Hepatocyte (in vitro differentiated cells): ENCODE measurements around the gene PRDM1. TPM values are rescaled to one million over a fixed set of nuclear protein-coding genes. Genes with fewer than 3 reads are reported as not detected.

Source experiments
- DNase-seq: peaks from one replicate; pipeline ENCODE4 v3.0.0-alpha.2; 2016; ENCODE audit warnings: low spot score
- H2AFZ ChIP-seq: fragments of 200-600 bp; sonication (generic); 2 replicates; pipeline ENCODE4 v1.6.0; 2016; ENCODE audit warnings: antibody characterized with exemption, mild to moderate bottlenecking
- H3K27ac ChIP-seq: fragments of 200-600 bp; sonication (generic); 2 replicates; pipeline ENCODE4 v1.5.1; 2016; ENCODE audit warnings: mild to moderate bottlenecking
- H3K27me3 ChIP-seq: fragments of 200-600 bp; sonication (generic); 2 replicates; pipeline ENCODE4 v1.6.1; 2016
- H3K36me3 ChIP-seq: fragments of 200-600 bp; sonication (generic); replicated peaks from 2 replicates; pipeline ENCODE4 v1.5.1; 2016; ENCODE audit warnings: low read depth; ENCODE audit not compliant: insufficient read depth
- H3K4me1 ChIP-seq: fragments of 200-600 bp; sonication (generic); 2 replicates; pipeline ENCODE4 v1.5.1; 2016; ENCODE audit warnings: mild to moderate bottlenecking, moderate library complexity; ENCODE audit not compliant: insufficient read depth
- H3K4me2 ChIP-seq: fragments of 200-600 bp; sonication (generic); 2 replicates; pipeline ENCODE4 v1.6.0; 2016
- H3K4me3 ChIP-seq: fragments of 200-600 bp; sonication (generic); 2 replicates; pipeline ENCODE4 v1.5.1; 2016; ENCODE audit warnings: mild to moderate bottlenecking
- H3K79me2 ChIP-seq: fragments of 200-600 bp; sonication (generic); 2 replicates; pipeline ENCODE4 v1.6.0; 2017; ENCODE audit warnings: mild to moderate bottlenecking
- H3K9me2 ChIP-seq: fragments of 200-600 bp; sonication (generic); replicated peaks from 2 replicates; pipeline ENCODE4 v1.6.0; 2017; ENCODE audit warnings: mild to moderate bottlenecking; ENCODE audit not compliant: insufficient read depth
- H3K9me3 ChIP-seq: fragments of 200-600 bp; sonication (generic); 2 replicates; pipeline ENCODE4 v1.5.1; 2016; ENCODE audit warnings: low read depth, mild to moderate bottlenecking
- H4K20me1 ChIP-seq: fragments of 200-600 bp; sonication (generic); 2 replicates; pipeline ENCODE4 v1.6.0; 2016; ENCODE audit warnings: mild to moderate bottlenecking; ENCODE audit not compliant: insufficient read depth, poor library complexity, severe bottlenecking
- EZH2 ChIP-seq: fragments of 200-600 bp; sonication (generic); IDR thresholded peaks from 2 replicates; pipeline ENCODE4 v1.6.1; 2016; ENCODE audit warnings: antibody characterized with exemption, mild to moderate bottlenecking, borderline replicate concordance
- EZH2phosphoT487 ChIP-seq: fragments of 200-600 bp; sonication (generic); IDR thresholded peaks from one replicate; pipeline ENCODE4 v1.6.1; 2018; ENCODE audit warnings: antibody characterized with exemption, mild to moderate bottlenecking, low read depth, moderate library complexity; ENCODE audit not compliant: unreplicated experiment, severe bottlenecking
- WGBS: methylation state at CpG from one replicate; pipeline ENCODE4 v1.1.6; 2016; ENCODE audit warnings: low lambda C conversion rate; ENCODE audit errors: missing lambda C conversion rate; 5-methylcytosine and 5-hydroxymethylcytosine counted together
- polyA plus RNA-seq: library from polyadenylated mRNA; unstranded; fragments of >200 nt; fragmentation: Nextera tagmentation; extraction: Ambion mirVana; gene quantifications from 2 replicates; pipeline ENCODE4 v1.2.1, GENCODE V29; 2016
- total RNA-seq: library from RNA; depleted of rRNA; stranded (reverse); fragments of >200 nt; gene quantifications from 2 replicates; pipeline ENCODE4 v1.2.3, GENCODE V29; 2014
- TF ChIP-seq, protein P1 (sequence below): fragments of 200-600 bp; sonication (generic); IDR thresholded peaks from 2 replicates; pipeline ENCODE4 v1.5.1; 2016; ENCODE audit warnings: antibody characterized with exemption, mild to moderate bottlenecking; ENCODE audit not compliant: poor library complexity

The PRDM1 gene
- total and polyA plus RNA-seq, 2 experiments from 2014 or later, result 18.0 to 19.3 TPM

DNA sequence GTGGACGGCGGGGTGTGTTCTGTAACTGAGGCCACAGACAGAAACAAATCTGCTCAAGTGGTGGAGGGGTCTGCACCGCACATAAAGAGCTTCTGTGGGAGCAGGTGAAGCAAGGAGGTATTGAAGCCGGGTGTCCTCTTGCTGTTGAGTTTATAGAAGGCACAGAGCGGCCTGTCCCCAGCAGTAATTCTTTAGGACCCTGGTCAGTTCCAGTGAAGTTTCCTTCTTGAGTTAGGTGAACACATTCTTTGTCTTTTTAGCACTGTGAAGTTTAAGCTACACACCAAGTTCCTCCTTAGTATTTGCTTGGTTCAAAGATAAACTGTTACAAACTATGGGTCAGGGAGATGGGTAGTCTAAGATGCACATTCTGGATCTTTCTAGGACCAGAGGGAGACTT, 6.1 kb downstream of the PRDM1 start:
- H3K4me1 ChIP-seq, result peaks cover 15% of the 10 kb centered on the region
- H3K9me2 ChIP-seq, result no peaks in the 10 kb centered on the region
- no peak overlapping the region for H2AFZ ChIP-seq
- H3K9me3 ChIP-seq, result no peaks in the 10 kb centered on the region
- peaks cover 3% of the 10 kb centered on the region for H4K20me1 ChIP-seq
- H3K36me3 ChIP-seq, result no peaks in the 10 kb centered on the region
- TF ChIP-seq, protein P1, sequence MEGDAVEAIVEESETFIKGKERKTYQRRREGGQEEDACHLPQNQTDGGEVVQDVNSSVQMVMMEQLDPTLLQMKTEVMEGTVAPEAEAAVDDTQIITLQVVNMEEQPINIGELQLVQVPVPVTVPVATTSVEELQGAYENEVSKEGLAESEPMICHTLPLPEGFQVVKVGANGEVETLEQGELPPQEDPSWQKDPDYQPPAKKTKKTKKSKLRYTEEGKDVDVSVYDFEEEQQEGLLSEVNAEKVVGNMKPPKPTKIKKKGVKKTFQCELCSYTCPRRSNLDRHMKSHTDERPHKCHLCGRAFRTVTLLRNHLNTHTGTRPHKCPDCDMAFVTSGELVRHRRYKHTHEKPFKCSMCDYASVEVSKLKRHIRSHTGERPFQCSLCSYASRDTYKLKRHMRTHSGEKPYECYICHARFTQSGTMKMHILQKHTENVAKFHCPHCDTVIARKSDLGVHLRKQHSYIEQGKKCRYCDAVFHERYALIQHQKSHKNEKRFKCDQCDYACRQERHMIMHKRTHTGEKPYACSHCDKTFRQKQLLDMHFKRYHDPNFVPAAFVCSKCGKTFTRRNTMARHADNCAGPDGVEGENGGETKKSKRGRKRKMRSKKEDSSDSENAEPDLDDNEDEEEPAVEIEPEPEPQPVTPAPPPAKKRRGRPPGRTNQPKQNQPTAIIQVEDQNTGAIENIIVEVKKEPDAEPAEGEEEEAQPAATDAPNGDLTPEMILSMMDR, result no peak
- no peak for TF ChIP-seq EZH2phosphoT487
- TF ChIP-seq EZH2, result no peak
- H3K27me3 ChIP-seq, result peaks cover 3% of the 10 kb centered on the region
- WGBS, result 90% methylated on average over 5 of the region's 5 CpGs
- H3K27ac ChIP-seq, result no peak overlapping the region
- no peak for DNase-seq
- peaks cover 9% of the 10 kb centered on the region for H3K79me2 ChIP-seq
- no peak overlapping the region for H3K4me2 ChIP-seq
- no peak overlapping the region for H3K4me3 ChIP-seq

DNA sequence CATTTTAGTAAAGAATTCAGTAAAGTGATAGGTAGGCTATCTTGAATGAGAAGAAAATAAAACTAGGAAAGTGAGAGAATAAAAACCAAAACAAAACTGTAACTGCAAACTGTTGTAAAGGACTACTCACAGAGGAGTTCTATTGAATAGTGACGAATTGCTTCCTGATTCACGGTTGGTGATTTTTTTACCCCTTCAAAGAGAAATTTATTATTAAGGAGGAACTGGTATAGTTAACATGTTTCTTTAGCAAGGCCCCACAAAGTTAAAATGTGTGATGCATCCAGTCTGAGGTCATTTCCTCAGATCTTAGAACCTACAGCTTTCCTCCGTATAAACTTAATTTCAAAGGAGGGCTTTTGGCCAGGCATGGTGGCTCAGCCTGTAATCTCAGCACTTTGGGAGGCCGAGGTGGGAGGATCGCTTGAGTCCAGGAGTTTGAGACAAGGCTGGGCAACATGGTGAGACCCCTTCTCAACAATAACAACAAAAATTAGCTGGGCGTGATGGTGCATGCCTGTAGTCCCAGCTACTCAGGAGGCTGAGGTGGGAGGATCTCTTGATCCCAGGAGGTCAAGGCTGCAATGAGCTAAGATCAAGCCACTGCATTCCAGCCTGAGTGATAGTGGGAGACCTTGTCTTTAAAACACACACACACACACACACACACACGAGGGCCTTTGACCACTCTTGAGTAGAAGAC, 8.3 kb downstream of the PRDM1 start:
- Histone ChIP-seq H3K27ac (no peak overlapping the region), H3K27me3 (no peaks in the 10 kb centered on the region), H3K79me2 (peaks cover 6% of the 10 kb centered on the region), H3K4me2 (no peak overlapping the region), H4K20me1 (peaks cover 3% of the 10 kb centered on the region), H3K4me3 (no peak overlapping the region), H3K36me3 (no peaks in the 10 kb centered on the region), H3K9me3 (no peaks in the 10 kb centered on the region), H3K9me2 (no peaks in the 10 kb centered on the region), H2AFZ (no peak overlapping the region), H3K4me1 (peaks cover 23% of the 10 kb centered on the region)
- TF ChIP-seq EZH2phosphoT487, result no peak
- TF ChIP-seq, protein P1, result no peak
- no peak for TF ChIP-seq EZH2
- 94% methylated on average over 7 of the region's 7 CpGs for WGBS
- no peak for DNase-seq

DNA sequence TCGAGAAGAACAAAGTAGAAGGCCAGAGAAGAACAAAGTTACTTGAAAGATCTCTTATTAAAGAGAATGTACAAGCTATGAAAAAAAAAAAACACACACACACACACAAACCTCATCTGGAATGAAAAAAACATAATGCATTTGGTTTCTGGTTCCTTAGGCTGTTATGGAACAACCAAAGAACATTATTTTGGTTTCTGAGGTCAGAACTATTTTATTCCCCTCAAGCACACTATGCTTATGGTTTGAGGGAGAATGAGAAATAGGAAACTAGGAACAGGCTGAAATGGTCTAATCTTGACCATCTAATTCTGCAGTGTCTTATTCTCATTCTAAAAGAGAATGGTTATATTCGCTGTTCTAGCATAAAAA, 8.8 kb downstream of the PRDM1 start:
- Histone ChIP-seq H2AFZ (no peak overlapping the region), H3K4me2 (no peak overlapping the region), H3K79me2 (peaks cover 6% of the 10 kb centered on the region), H3K27ac (no peak overlapping the region), H4K20me1 (peaks cover 3% of the 10 kb centered on the region), H3K27me3 (no peaks in the 10 kb centered on the region), H3K4me1 (peaks cover 23% of the 10 kb centered on the region), H3K36me3 (no peaks in the 10 kb centered on the region), H3K9me2 (no peaks in the 10 kb centered on the region), H3K9me3 (no peaks in the 10 kb centered on the region), H3K4me3 (no peak overlapping the region)
- 92% methylated on average over 2 of the region's 2 CpGs for WGBS
- DNase-seq, result no peak
- no peak for TF ChIP-seq EZH2
- TF ChIP-seq EZH2phosphoT487, result no peak
- TF ChIP-seq, protein P1, result no peak
